Activated CD4-positive, alpha-beta T cell treated with anti-CD3 and anti-CD28 coated beads for 48 hours (primary cell): ENCODE data around the gene MEF2A.
"Not testable (repeated sequence)": the region's sequence is repeated elsewhere in the genome, so short reads cannot be mapped to it uniquely, and the experiment has no call there.

Experiments
- DNase-seq: peaks from one replicate; pipeline ENCODE4 v3.0.0-alpha.2; 2020

Gene MEF2A

GRCh38 chr15:99565299-99566156, at the start of gene MEF2A:
Gene MEF2A (plus strand): TSS chr15:99565984. CDS start chr15:99633120, 67,136 bp downstream.
- DNase-seq, result peak; percentile 95

GRCh38 chr15:99518191-99518590, 47.6 kb upstream of the MEF2A start:
- no peak for DNase-seq

- not testable (repeated sequence) for DNase-seq
Measured at GRCh38 chr15:99519366-99519765, 46.4 kb upstream of the MEF2A start.

- DNase-seq, result no peak
Measured at GRCh38 chr15:99522288-99522687, 43.5 kb upstream of the MEF2A start.

GRCh38 chr15:99526176-99526575, 39.6 kb upstream of the MEF2A start:
- no peak for DNase-seq

GRCh38 chr15:99526671-99527070, 39.1 kb upstream of the MEF2A start:
- DNase-seq, result no peak

- DNase-seq, result no peak
Measured at GRCh38 chr15:99536422-99537040, 29.3 kb upstream of the MEF2A start.

GRCh38 chr15:99537344-99537743, 28.4 kb upstream of the MEF2A start:
- DNase-seq, result no peak

- DNase-seq, result no peak
Measured at GRCh38 chr15:99538261-99538660, 27.5 kb upstream of the MEF2A start.

GRCh38 chr15:99542828-99543227, 23.0 kb upstream of the MEF2A start:
- no peak for DNase-seq

- no peak for DNase-seq
Measured at GRCh38 chr15:99545605-99546004, 20.2 kb upstream of the MEF2A start.

GRCh38 chr15:99546441-99547100, 19.2 kb upstream of the MEF2A start:
- no peak for DNase-seq

- no peak for DNase-seq
Measured at GRCh38 chr15:99547517-99547916, 18.3 kb upstream of the MEF2A start.

- peak; percentile 46 for DNase-seq
Measured at GRCh38 chr15:99550077-99550476, 15.7 kb upstream of the MEF2A start.

- no peak for DNase-seq
Measured at GRCh38 chr15:99552111-99552510, 13.7 kb upstream of the MEF2A start.

- DNase-seq, result no peak
Measured at GRCh38 chr15:99554880-99555488, 10.8 kb upstream of the MEF2A start.

- no peak for DNase-seq
Measured at GRCh38 chr15:99556011-99556410, 9.8 kb upstream of the MEF2A start.

- DNase-seq, result no peak
Measured at GRCh38 chr15:99556578-99556977, 9.2 kb upstream of the MEF2A start.

GRCh38 chr15:99558084-99558483, 7.7 kb upstream of the MEF2A start:
- DNase-seq, result no peak

GRCh38 chr15:99558571-99558970, 7.2 kb upstream of the MEF2A start:
- no peak for DNase-seq

- no peak for DNase-seq
Measured at GRCh38 chr15:99561476-99562230, 4.1 kb upstream of the MEF2A start.

- DNase-seq, result no peak
Measured at GRCh38 chr15:99562238-99562637, 3.5 kb upstream of the MEF2A start.
